AML-193 (cell line): ENCODE results near the gene TNF.

Experiments used
- DNase-seq, 2 experiments: peaks; one replicate each; lab custom pipeline; 2025; lab: John Stamatoyannopoulos, UW

Gene TNF

DNA sequence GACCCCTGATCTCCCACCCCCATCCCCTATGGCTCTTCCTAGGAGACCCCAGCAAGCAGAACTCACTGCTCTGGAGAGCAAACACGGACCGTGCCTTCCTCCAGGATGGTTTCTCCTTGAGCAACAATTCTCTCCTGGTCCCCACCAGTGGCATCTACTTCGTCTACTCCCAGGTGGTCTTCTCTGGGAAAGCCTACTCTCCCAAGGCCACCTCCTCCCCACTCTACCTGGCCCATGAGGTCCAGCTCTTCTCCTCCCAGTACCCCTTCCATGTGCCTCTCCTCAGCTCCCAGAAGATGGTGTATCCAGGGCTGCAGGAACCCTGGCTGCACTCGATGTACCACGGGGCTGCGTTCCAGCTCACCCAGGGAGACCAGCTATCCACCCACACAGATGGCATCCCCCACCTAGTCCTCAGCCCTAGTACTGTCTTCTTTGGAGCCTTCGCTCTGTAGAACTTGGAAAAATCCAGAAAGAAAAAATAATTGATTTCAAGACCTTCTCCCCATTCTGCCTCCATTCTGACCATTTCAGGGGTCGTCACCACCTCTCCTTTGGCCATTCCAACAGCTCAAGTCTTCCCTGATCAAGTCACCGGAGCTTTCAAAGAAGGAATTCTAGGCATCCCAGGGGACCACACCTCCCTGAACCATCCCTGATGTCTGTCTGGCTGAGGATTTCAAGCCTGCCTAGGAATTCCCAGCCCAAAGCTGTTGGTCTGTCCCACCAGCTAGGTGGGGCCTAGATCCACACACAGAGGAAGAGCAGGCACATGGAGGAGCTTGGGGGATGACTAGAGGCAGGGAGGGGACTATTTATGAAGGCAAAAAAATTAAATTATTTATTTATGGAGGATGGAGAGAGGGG, 1.9 kb upstream of the TNF start:
- no peak for DNase-seq

DNA sequence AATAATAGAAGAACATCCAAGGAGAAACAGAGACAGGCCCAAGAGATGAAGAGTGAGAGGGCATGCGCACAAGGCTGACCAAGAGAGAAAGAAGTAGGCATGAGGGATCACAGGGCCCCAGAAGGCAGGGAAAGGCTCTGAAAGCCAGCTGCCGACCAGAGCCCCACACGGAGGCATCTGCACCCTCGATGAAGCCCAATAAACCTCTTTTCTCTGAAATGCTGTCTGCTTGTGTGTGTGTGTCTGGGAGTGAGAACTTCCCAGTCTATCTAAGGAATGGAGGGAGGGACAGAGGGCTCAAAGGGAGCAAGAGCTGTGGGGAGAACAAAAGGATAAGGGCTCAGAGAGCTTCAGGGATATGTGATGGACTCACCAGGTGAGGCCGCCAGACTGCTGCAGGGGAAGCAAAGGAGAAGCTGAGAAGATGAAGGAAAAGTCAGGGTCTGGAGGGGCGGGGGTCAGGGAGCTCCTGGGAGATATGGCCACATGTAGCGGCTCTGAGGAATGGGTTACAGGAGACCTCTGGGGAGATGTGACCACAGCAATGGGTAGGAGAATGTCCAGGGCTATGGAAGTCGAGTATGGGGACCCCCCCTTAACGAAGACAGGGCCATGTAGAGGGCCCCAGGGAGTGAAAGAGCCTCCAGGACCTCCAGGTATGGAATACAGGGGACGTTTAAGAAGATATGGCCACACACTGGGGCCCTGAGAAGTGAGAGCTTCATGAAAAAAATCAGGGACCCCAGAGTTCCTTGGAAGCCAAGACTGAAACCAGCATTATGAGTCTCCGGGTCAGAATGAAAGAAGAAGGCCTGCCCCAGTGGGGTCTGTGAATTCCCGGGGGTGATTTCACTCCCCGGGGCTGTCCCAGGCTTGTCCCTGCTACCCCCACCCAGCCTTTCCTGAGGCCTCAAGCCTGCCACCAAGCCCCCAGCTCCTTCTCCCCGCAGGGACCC, 981 bp upstream of the TNF start:
- no peak for DNase-seq

- DNase-seq, result no peak
Measured at GRCh38 chr6:31575952-31576685, 754 bp downstream of the TNF start.

GRCh38 chr6:31576897-31577578, 1.7 kb downstream of the TNF start:
- DNase-seq, result no peak

GRCh38 chr6:31577579-31577966, 2.2 kb downstream of the TNF start:
- no peak for DNase-seq

GRCh38 chr6:31578184-31579118, 3.1 kb downstream of the TNF start:
- no peak for DNase-seq

- DNase-seq, result no peak
Measured at GRCh38 chr6:31579119-31579505, 3.7 kb downstream of the TNF start.

DNA sequence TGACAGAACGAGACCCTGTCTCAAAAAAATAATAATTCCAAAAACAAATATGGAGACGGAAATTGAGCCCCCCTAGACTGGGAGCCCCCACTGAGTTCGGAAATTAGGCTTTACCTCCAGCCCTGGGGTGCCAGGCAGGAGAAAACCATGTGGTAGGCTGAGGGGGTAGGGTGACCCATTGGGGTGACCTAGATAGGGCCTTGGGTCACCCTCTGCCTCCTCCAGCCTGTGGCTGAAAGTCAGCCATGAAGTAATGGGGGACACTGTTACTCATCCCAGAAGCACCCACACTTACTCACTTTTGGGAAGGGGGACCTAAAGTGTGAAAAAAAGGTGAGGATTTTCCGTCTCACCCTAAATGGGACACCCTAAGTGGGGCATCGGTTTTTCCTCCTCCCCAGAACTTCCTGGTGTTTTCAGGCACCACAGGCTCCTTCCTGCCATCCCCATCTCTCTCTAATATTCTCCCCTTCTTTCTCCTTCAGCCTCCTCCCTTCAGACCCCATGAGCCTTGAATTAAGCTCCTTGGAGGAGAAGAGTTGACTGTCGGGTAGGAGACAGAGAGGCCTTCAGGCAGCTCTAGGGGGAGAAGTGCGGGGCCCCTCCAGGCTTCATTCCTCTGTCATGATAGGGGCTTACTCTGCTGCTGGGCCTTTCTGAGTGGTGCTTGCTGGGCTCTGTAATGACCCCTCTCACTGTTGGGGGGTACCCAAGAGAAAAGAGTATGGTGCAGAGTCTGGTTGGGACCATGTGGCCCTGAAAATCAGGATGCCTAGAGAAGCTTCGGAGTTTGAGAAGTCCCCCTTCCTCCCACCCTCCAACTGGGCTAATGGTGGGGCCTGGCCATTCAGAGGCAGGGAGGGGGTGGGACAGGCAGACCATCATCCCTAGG, 4.4 kb downstream of the TNF start:
- no peak for DNase-seq

DNA sequence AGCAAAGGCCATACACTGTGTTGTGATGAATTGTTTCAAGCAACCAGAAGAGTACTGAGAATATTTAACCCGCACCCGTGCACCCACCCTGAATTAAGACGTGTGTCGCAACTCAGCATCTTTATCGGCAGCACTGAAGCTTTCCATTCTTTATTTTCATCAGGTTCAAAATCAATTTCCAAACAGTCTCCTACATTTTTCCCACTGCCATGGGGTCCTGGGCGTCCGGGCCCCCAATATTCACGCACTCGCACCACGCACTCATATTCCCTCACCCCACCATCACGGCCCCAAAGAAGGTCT, 5.0 kb downstream of the TNF start:
- no peak for DNase-seq

GRCh38 chr6:31580807-31581433, 5.6 kb downstream of the TNF start:
- DNase-seq, result peak; percentile 82 to 83

- DNase-seq, result no peak
Measured at GRCh38 chr6:31581434-31582229, 6.3 kb downstream of the TNF start.

DNA sequence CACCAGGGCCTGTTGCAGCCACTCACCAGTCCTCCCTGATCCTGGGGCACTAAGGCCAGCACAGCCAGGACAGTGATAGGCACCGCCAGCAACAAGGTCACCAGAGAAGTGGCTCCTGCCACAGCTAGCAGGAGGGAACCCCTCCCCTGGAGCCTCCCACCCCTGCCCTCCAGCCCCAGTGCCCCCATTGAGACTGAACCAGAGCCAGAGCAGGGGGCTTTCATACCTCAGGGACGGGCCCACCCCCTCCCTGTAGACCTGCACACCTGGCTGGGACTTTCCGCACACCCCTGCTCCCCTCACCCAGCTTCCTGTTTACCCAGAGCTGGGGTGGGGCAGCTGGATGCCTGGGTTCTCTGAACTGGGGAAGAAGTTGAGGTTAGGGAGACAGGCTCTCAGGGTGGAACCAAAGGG, 6.9 kb downstream of the TNF start, which contains the start of gene LTB:
Gene LTB (minus strand): TSS at position 195 of the 414 bp plus-strand sequence. CDS start 7 bp downstream, at position 188.
- no peak for DNase-seq

GRCh38 chr6:31585491-31585890, 10.1 kb downstream of the TNF start:
- peak; percentile 46 to 64 for DNase-seq

DNA sequence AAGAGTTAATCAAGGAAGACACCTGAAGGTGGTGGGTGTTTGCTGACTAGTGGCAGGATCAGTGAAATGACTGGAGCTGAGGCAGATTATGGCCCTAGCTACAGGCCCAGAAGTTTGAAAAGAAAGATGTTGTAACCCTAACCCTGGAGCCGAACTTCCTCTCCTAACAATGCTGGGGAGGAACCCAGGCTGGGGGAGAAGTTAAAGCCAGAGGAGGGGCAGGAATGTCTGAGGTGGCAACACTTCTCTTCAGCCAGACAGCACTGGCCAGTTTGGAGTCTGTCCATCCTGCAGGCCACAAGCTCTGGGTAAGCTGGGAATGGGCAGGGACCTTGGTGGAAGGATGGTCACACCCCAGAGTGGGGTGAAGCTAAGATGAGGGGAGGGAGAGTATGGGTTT, 10.6 kb downstream of the TNF start, which contains the start of gene LST1:
Gene LST1 (plus strand): TSS at position 270 of the 400 bp plus-strand sequence. CDS start 1,023 bp downstream, outside the sequence.
- peak; percentile 99 for DNase-seq

DNA sequence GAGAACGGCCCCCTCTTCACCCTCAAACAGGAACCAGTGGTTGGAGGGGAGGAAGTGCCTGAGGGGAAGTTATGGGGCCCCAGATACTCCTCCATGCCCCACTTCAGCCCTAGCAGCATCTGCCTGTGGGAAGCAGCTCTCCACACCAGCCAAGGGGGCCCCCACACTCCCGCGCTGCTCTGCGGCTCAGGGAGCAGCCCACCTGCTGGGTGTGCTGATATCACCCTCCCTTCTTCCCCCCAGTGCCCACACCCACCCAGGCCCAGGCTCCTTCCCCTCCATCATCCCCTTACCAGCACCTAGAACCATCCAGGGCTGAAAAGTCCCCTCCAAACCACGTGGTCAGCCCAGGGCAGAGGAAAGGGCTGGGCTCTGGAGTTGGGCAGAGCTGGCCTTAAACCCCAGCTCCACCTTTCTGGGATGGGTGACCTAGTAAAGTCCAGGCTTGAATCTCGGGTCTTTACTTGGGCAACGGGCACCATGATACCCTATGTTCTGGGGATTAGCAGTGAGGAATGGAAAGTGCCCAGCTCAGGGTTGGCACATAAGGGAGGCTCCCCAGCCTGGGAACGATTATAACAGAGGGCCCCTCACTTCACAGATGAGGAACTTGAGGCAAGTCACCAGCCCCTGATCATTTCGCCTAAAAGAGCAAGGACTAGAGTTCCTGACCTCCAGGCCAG, 11.4 kb downstream of the TNF start:
- DNase-seq, result peak; percentile 97

DNA sequence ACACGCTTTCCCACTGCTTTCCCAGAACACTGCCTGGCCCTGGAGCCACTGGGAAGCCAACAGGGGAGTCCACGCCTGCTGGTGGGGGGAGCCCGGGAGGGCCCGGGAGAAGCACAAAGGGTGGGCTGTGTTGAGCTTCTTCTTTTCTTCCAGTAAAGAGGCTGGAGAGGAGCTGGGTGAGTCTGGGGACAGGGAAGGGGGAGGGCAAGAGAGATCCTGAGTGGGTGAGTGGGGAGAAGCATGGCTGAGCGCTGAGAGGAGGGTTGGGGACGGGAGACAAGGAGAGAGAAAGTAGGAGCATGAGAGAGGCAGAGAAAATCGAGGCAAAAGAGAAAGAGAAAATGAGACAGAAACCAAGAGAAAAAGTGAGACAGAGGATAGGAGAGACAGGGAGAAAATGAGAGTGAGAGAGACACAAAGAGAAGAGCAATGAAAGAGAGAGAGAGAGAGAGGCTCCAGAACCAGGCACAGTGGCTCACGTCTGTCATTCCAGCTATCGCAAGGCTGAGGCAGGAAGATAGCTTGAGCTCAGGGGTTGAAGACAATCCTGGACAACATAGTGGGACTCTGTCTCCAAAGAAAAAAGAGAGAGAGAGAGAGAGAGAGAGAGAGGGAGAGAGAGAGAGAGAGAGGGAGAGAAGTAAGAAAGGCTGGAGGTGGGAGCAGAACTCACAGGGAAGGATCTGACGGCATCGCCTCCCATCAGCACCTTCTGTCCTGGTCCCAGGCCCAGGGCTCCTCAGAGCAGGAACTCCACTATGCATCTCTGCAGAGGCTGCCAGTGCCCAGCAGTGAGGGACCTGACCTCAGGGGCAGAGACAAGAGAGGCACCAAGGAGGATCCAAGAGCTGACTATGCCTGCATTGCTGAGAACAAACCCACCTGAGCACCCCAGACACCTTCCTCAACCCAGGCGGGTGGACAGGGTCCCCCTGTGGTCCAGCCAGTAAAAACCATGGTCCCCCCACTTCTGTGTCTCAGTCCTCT, 12.7 kb downstream of the TNF start:
- no peak for DNase-seq
